PC-9 (cell line): ENCODE results near the gene SP140. TPM values are rescaled to one million over a fixed set of nuclear protein-coding genes. Genes with fewer than 3 reads are reported as not detected.

Source experiments
- BruUV-seq: library from RNA; stranded (reverse); fragments of 400-500 nt; replicated peaks from 2 replicates; lab custom pipeline; 2021; lab: Mats Ljungman, UMichigan
- CTCF ChIA-PET: fragments of 300-600 bp; sonication (Branson Sonifier 250); formaldehyde crosslinking; loops from one replicate; lab custom pipeline; 2022; ENCODE audit warnings: antibody characterized with exemption; lab: Charles Lee
- POLR2A ChIA-PET: fragments of 300-600 bp; sonication (Branson Sonifier 250); formaldehyde crosslinking; loops from one replicate; lab custom pipeline; 2022; ENCODE audit warnings: antibody characterized with exemption; ENCODE audit not compliant: unreplicated experiment; lab: Charles Lee
- DNase-seq, 2 experiments: peaks; one replicate each; pipeline versions ENCODE4 v3.0.0 to v3.0.0-alpha.2; 2015 to 2022; ENCODE audit warnings: mixed read lengths in 1 of 2
- H2AFZ ChIP-seq: fragments of 200-600 bp; sonication (generic); 2 replicates; pipeline ENCODE4 v1.8.1; 2017; ENCODE audit warnings: antibody characterized with exemption
- H3F3A ChIP-seq: fragments of 200-600 bp; sonication (generic); 2 replicates; pipeline ENCODE4 v1.8.1; 2017; ENCODE audit warnings: antibody characterized with exemption, mild to moderate bottlenecking, low read depth; ENCODE audit not compliant: insufficient read depth
- H3K27ac ChIP-seq: fragments of 200-600 bp; sonication (generic); 2 replicates; pipeline ENCODE4 v1.6.1; 2016; ENCODE audit warnings: mixed run types
- H3K27me3 ChIP-seq: fragments of 200-600 bp; sonication (generic); 2 replicates; pipeline ENCODE4 v1.6.1; 2016; ENCODE audit warnings: low read depth, mixed run types; ENCODE audit not compliant: insufficient read depth
- H3K36me3 ChIP-seq: fragments of 200-600 bp; sonication (generic); 2 replicates; pipeline ENCODE4 v1.6.1; 2016; ENCODE audit warnings: low read depth, mixed run types
- H3K4me1 ChIP-seq: fragments of 200-600 bp; sonication (generic); replicated peaks from 2 replicates; pipeline ENCODE4 v1.6.1; 2016; ENCODE audit warnings: mixed run types; ENCODE audit not compliant: insufficient read depth
- H3K4me2 ChIP-seq: fragments of 200-600 bp; sonication (generic); 2 replicates; pipeline ENCODE4 v1.6.1; 2017; ENCODE audit warnings: mixed run types
- H3K4me3 ChIP-seq: fragments of 200-600 bp; sonication (generic); 2 replicates; pipeline ENCODE4 v1.6.1; 2016; ENCODE audit warnings: mixed run types
- H3K79me2 ChIP-seq: fragments of 200-600 bp; sonication (generic); 2 replicates; pipeline ENCODE4 v1.6.1; 2017; ENCODE audit warnings: low read depth, mixed run types
- H3K9me2 ChIP-seq: fragments of 200-600 bp; sonication (generic); 2 replicates; pipeline ENCODE4 v1.8.1; 2017; ENCODE audit warnings: mild to moderate bottlenecking; ENCODE audit not compliant: insufficient read depth
- H3K9me3 ChIP-seq: fragments of 200-600 bp; sonication (generic); 2 replicates; pipeline ENCODE4 v1.8.1; 2016; ENCODE audit warnings: low read depth; ENCODE audit not compliant: insufficient read depth
- H4K20me1 ChIP-seq: fragments of 200-600 bp; sonication (generic); 2 replicates; pipeline ENCODE4 v1.8.1; 2017; ENCODE audit not compliant: insufficient read depth
- EZH2 ChIP-seq: fragments of 200-600 bp; sonication (generic); IDR thresholded peaks from 2 replicates; pipeline ENCODE4 v1.8.0; 2017; ENCODE audit warnings: antibody characterized with exemption, low read depth
- intact Hi-C: fragments of 100-400 bp; cut with micrococcal nuclease; formaldehyde crosslinking; loops from one replicate; pipeline ENCODE4 v1.10.0; 2022; ENCODE audit not compliant: unreplicated experiment
- total RNA-seq: library from RNA; stranded (reverse); gene quantifications from 2 replicates; pipeline ENCODE4 v1.2.3, GENCODE V29; 2021
- TF ChIP-seq, protein P1 (sequence below): fragments of 200-600 bp; sonication (generic); conservative IDR thresholded peaks from 2 replicates; pipeline ENCODE4 v1.6.1; 2017; ENCODE audit warnings: mixed run types, antibody characterized with exemption, mild to moderate bottlenecking, moderate library complexity

The SP140 gene
- total RNA-seq, 1 experiment from 2014 or later = 0.83 TPM

DNA sequence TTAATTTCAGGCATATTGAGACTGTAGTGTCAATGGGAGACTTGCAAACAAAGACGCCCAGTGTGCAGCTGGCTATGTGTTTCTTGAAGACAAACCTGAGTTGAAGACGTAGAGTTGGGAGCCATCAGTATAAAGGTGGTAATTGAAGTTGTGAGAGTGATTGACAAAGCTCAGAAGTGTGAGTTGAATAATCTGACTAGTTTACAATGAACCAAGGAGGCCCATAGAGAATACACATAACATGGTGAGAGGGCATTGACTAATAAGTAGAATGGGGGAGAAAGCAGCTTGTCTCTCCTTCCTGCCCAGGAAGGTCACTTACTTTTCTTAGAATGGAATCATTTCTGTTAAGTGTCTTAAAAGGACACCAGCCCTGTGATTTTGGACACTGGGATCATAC, 19.8 kb upstream of the SP140 start:
- H3F3A ChIP-seq = no peaks in the 10 kb centered on the region
- no peak overlapping the region for H2AFZ ChIP-seq
- ChIA-PET CTCF (no interaction called here), POLR2A (no interaction called here)
- no peak overlapping the region for H3K4me3 ChIP-seq
- H3K9me3 ChIP-seq = no peaks in the 10 kb centered on the region
- H3K27ac ChIP-seq = no peak overlapping the region
- H3K9me2 ChIP-seq = no peaks in the 10 kb centered on the region
- TF ChIP-seq EZH2 = no peak
- TF ChIP-seq, protein P1, sequence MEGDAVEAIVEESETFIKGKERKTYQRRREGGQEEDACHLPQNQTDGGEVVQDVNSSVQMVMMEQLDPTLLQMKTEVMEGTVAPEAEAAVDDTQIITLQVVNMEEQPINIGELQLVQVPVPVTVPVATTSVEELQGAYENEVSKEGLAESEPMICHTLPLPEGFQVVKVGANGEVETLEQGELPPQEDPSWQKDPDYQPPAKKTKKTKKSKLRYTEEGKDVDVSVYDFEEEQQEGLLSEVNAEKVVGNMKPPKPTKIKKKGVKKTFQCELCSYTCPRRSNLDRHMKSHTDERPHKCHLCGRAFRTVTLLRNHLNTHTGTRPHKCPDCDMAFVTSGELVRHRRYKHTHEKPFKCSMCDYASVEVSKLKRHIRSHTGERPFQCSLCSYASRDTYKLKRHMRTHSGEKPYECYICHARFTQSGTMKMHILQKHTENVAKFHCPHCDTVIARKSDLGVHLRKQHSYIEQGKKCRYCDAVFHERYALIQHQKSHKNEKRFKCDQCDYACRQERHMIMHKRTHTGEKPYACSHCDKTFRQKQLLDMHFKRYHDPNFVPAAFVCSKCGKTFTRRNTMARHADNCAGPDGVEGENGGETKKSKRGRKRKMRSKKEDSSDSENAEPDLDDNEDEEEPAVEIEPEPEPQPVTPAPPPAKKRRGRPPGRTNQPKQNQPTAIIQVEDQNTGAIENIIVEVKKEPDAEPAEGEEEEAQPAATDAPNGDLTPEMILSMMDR = no peak
- H3K4me2 ChIP-seq = no peak overlapping the region
- DNase-seq = no peak
- H3K4me1 ChIP-seq = no peaks in the 10 kb centered on the region
- BruUV-seq = no TSS peak
- no peaks in the 10 kb centered on the region for H4K20me1 ChIP-seq
- H3K36me3 ChIP-seq = no peaks in the 10 kb centered on the region
- no peaks in the 10 kb centered on the region for H3K27me3 ChIP-seq
- intact Hi-C loops = no loop called here
- H3K79me2 ChIP-seq = no peaks in the 10 kb centered on the region

DNA sequence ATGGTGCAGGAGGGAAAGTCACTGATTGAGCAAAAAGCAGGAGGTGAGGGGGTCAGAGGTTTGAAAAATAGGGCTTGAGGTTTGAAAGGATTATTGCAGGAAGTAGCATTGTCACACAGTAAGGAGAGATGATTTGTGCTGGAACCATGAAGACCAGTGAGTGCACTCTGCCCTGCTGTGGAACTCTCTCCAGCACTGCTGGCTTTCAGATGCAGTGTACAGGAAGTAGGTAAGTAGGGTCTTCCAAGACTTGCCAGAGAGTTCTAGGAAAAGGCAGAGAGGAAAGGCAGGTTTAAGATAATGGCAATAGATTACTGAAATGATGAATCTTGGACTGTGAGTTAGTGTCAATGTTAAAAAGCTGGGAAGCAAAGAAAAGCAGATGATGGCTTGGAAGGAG, 17.0 kb upstream of the SP140 start:
- no peaks in the 10 kb centered on the region for H3F3A ChIP-seq
- no peak overlapping the region for H2AFZ ChIP-seq
- no peaks in the 10 kb centered on the region for H3K9me3 ChIP-seq
- H3K79me2 ChIP-seq = no peaks in the 10 kb centered on the region
- ChIA-PET CTCF (no interaction called here), POLR2A (no interaction called here)
- no peaks in the 10 kb centered on the region for H3K36me3 ChIP-seq
- H3K4me1 ChIP-seq = no peaks in the 10 kb centered on the region
- H3K9me2 ChIP-seq = no peaks in the 10 kb centered on the region
- no peak overlapping the region for H3K4me2 ChIP-seq
- H4K20me1 ChIP-seq = no peaks in the 10 kb centered on the region
- TF ChIP-seq, protein P1 = no peak
- TF ChIP-seq EZH2 = no peak
- no TSS peak for BruUV-seq
- DNase-seq = no peak
- H3K27me3 ChIP-seq = no peaks in the 10 kb centered on the region
- no peak overlapping the region for H3K4me3 ChIP-seq
- H3K27ac ChIP-seq = no peak overlapping the region
- intact Hi-C loops = no loop called here

DNA sequence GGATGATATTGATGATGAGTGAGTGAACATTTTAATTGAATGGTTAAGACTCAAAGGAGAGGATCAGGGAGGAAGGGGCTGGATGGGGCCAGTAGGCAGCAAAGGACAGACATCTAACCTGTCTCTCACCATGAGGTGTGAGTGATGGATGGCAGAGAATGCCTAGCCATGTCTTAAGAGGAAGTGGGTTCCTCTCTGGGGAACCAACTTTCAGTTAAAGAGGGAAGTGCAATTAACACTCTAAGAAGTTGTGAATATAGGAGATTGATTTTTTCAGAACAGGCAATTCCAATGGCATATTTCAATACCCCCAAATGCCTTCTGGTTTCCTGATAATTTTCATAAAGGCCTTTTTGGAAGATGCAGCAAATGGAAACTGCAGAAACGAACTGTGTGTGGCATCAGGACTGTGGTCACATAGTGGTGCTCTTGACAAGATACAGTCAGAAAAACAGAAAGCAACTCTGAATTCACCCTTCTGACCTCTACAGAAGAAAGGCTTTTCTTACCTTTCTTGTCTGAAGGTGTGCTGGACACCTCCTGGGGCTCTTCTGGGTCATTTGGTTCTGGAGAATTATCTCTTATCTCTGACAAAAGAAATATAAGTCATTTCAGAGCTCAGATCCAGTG, 16.0 kb upstream of the SP140 start:
- no peak overlapping the region for H3K4me3 ChIP-seq
- H3K4me1 ChIP-seq = no peaks in the 10 kb centered on the region
- ChIA-PET POLR2A (no interaction called here), CTCF (no interaction called here)
- no peaks in the 10 kb centered on the region for H3K36me3 ChIP-seq
- no TSS peak for BruUV-seq
- intact Hi-C loops = no loop called here
- no peaks in the 10 kb centered on the region for H4K20me1 ChIP-seq
- no peaks in the 10 kb centered on the region for H3K9me2 ChIP-seq
- H3K9me3 ChIP-seq = no peaks in the 10 kb centered on the region
- H3K27ac ChIP-seq = no peak overlapping the region
- no peaks in the 10 kb centered on the region for H3K27me3 ChIP-seq
- H3K79me2 ChIP-seq = no peaks in the 10 kb centered on the region
- no peak overlapping the region for H2AFZ ChIP-seq
- no peak overlapping the region for H3K4me2 ChIP-seq
- TF ChIP-seq, protein P1 = no peak
- no peak for TF ChIP-seq EZH2
- DNase-seq = no peak
- H3F3A ChIP-seq = no peaks in the 10 kb centered on the region
